Measurements from ENCODE around the gene CNOT8. TPM values are rescaled to one million over a fixed set of nuclear protein-coding genes. Genes with fewer than 3 reads are reported as not detected.

Gene CNOT8
- total RNA-seq (2011; cell fraction: chromatin; rRNA removed; ENCODE audit: low replicate concordance), result 33.1 and 62.7 TPM in 2 replicates
- 21.3 and 25.4 TPM in 2 replicates for total RNA-seq (2011; cell fraction: nucleolus; rRNA removed)
- 30.8 and 33.4 TPM in 2 replicates for total RNA-seq (2011; cell fraction: nucleoplasm; rRNA removed)
- 52.6 and 55.4 TPM in 2 replicates for total RNA-seq (2014; rRNA removed)
- total RNA-seq (2014; rRNA removed; fragmentation: Illumina TruSeq; extraction: Trizol), result 53.6 and 64.3 TPM in 2 replicates
- 40.2 and 42.0 TPM in 2 replicates for total RNA-seq (2015; rRNA removed; fragmentation: Illumina TruSeq; extraction: Trizol)
- total RNA-seq (2021), result 47.7 and 51.8 TPM in 2 replicates
- 67.7 and 68.9 TPM in 2 replicates for polyA plus RNA-seq (2011; rRNA removed)
- polyA plus RNA-seq (2011; cell fraction: cytosol; rRNA removed), result 39.2 and 66.3 TPM in 2 replicates
- 28.0 and 43.7 TPM in 2 replicates for polyA plus RNA-seq (2011; cell fraction: nucleus; rRNA removed)
- 37.9 and 38.1 TPM in 2 replicates for polyA plus RNA-seq (2012)
- polyA plus RNA-seq (2014; fragmentation: Illumina TruSeq; extraction: Trizol), result 56.6 and 60.5 TPM in 2 replicates
- 10 to 100 TPM; 15.2 to 17.5 TPM for polyA plus RNA-seq (2014; fragmentation: Nextera tagmentation; extraction: Ambion mirVana)
- 49.7 and 52.1 TPM in 2 replicates for polyA plus RNA-seq (2014; rRNA removed)
- polyA minus RNA-seq (2011; rRNA and poly(A)+ RNA removed), result 83.4 and 86.5 TPM in 2 replicates
- 24.7 and 34.5 TPM in 2 replicates for polyA minus RNA-seq (2011; cell fraction: cytosol; rRNA and poly(A)+ RNA removed)
- 10.9 and 20.1 TPM in 2 replicates for polyA minus RNA-seq (2011; cell fraction: nucleus; rRNA and poly(A)+ RNA removed)
- percentile 90 among the genes with signal in this experiment for Bru-seq, nascent RNA
- BruChase-seq, experiment 1, labeled RNA remaining after a 2-hour chase, result percentile 92 among the genes with signal in this experiment
- percentile 92 among the genes with signal in this experiment for BruChase-seq, experiment 2, labeled RNA remaining after a 6-hour chase
- long read RNA-seq, experiment 1, transcript CNOT8-204 (8 exons, 2,708 nt), result minor isoform, 12 of 190 reads
- long read RNA-seq, experiment 1, transcript CNOT8-202 (7 exons, 2,604 nt), result minor isoform, 17 of 190 reads
- long read RNA-seq, experiment 1, transcript CNOT8-214 (6 exons, 923 nt), result minor isoform, 6 of 190 reads
- long read RNA-seq, experiment 1, transcript CNOT8-201 (7 exons, 2,528 nt), result major isoform, 70 of 190 reads
- long read RNA-seq, experiment 1, partial matches to known transcripts, result 16 of 190 reads
- long read RNA-seq, experiment 1, other reads (novel, unspliced or antisense), result 65 of 190 reads
- long read RNA-seq, experiment 2, transcript CNOT8-201 (7 exons, 2,528 nt), result major isoform, 12 of 51 reads
- long read RNA-seq, experiment 2, partial matches to known transcripts, result 23 of 51 reads
- long read RNA-seq, experiment 2, other reads (novel, unspliced or antisense), result 10 of 51 reads
- long read RNA-seq, experiment 3, transcript CNOT8-202 (7 exons, 2,604 nt), result minor isoform, 10 of 59 reads
- long read RNA-seq, experiment 3, transcript CNOT8-201 (7 exons, 2,528 nt), result major isoform, 24 of 59 reads
- long read RNA-seq, experiment 3, partial matches to known transcripts, result 4 of 59 reads
- long read RNA-seq, experiment 3, other reads (novel, unspliced or antisense), result 18 of 59 reads

- Histone ChIP-seq H3K9me1 (ENCODE audit: control insufficient read depth, insufficient read depth, low read length) (no peaks in the 10 kb centered on the region), H4K20me1 (replicated peaks; ENCODE audit: control insufficient read depth, insufficient read depth, low read length) (no peaks in the 10 kb centered on the region; the same call in 1 of the 2 replicates), H3K27ac (ENCODE audit: extremely low read depth, low read depth, low read length) (peak within 1 kb of the TSS; percentile 95), H3K4me3 (peak within 1 kb of the TSS; percentile 88), H3K36me3 (ENCODE audit: control insufficient read depth, insufficient read depth, low read length) (peaks cover 15% of the 10 kb centered on the region), H3K27me3 (ENCODE audit: control insufficient read depth in 2 of 2, insufficient read depth in 2 of 2, low read length in 2 of 2) (no peaks in the 10 kb centered on the region), H3K4me2 (ENCODE audit: insufficient read depth, low read length) (peak within 1 kb of the TSS; percentile 96), H3K9ac (ENCODE audit: insufficient read depth in 1 of 2, low read depth in 2 of 2, low read length in 2 of 2) (peak within 1 kb of the TSS; percentile 87 to 97), H3K9me3 (replicated peaks; ENCODE audit: control insufficient read depth, insufficient read depth, low read depth, low read length) (no peaks in the 10 kb centered on the region), H3K79me2 (ENCODE audit: control insufficient read depth, insufficient read depth, low read length) (peaks cover 51% of the 10 kb centered on the region), H3K4me1 (replicated peaks in 1 of 2; ENCODE audit: control insufficient read depth in 2 of 2, insufficient read depth in 2 of 2, low read length in 2 of 2) (peaks cover 17 to 31% of the 10 kb centered on the region in 2 experiments; a peak in 4 of 5 replicates), H2AFZ (ENCODE audit: low read depth, low read length) (peak within 1 kb of the TSS; percentile 95)
- WGBS (ENCODE audit: insufficient coverage, low coverage, missing lambda C conversion rate), result 1% methylated on average over 41 of the region's 65 CpGs
- in situ Hi-C loops (cut with MboI) (no loop called here), intact Hi-C loops (cut with micrococcal nuclease) (loop anchor here (1.0 to 2.0 kb wide), 3 partner anchors 23 to 104 kb away; partner anchors contain the start of gene LARP1)
- no TSS peak for BruUV-seq (replicated peaks)
- FAIRE-seq (peak; percentile 93), ATAC-seq (peak; percentile 86), DNase-seq (ENCODE audit: extremely low read depth in 1 of 4, low spot score in 3 of 4) (peak; percentile 88 to 99 (median 92))
- CTCF ChIA-PET (ENCODE audit: low intra/inter-chr PET ratio), result no interaction called here
- POLR2A ChIA-PET, result interaction anchor here (0.6 to 2.9 kb wide), 8 partner anchors 13 to 528 kb away, joined by 3 to 20 read pairs (median 4); no protein-coding TSS in a partner anchor
- TF ChIP-seq RFX1 (IDR thresholded peaks at IDR 0.05) (no peak), ETV6 (IDR thresholded peaks at IDR 0.05; ENCODE audit: borderline replicate concordance in 1 of 2, low read depth in 2 of 2, low read length in 1 of 2) (no peak), ETV6 (CRISPR knock-in tag; IDR thresholded peaks at IDR 0.05; ENCODE audit: borderline replicate concordance) (no peak), MEIS2 (IDR thresholded peaks at IDR 0.05; ENCODE audit: partially characterized antibody) (peak; percentile 29), CREBBP (IDR thresholded peaks at IDR 0.05; ENCODE audit: low read depth, low read length) (no peak), BRF1 (IDR thresholded peaks at IDR 0.05; ENCODE audit: borderline replicate concordance, extremely low read depth, insufficient read length) (no peak), ZNF57 (CRISPR knock-in tag; IDR thresholded peaks at IDR 0.05) (no peak), FIP1L1 (IDR thresholded peaks at IDR 0.05; ENCODE audit: low read depth, low read length, poor library complexity, severe bottlenecking) (peak; percentile 91), CBX5 (IDR thresholded peaks at IDR 0.05; ENCODE audit: borderline replicate concordance, low read depth) (no peak), ZNF384 (IDR thresholded peaks at IDR 0.05; ENCODE audit: low read depth, low read length) (peak; percentile 47; the same call in 1 of the 2 replicates), BCL6 (CRISPR knock-in tag; IDR thresholded peaks at IDR 0.05) (no peak), TEAD4 (IDR thresholded peaks at IDR 0.05; ENCODE audit: low read length) (no peak), TEAD4 (CRISPR knock-in tag; IDR thresholded peaks at IDR 0.05; ENCODE audit: borderline replicate concordance) (no peak), ATF1 (CRISPR knock-in tag; IDR thresholded peaks at IDR 0.05) (no peak), ATF1 (tag; IDR thresholded peaks at IDR 0.05) (peak; percentile 66), NRF1 (conservative IDR thresholded peaks at IDR 0.05 in 1 of 2, IDR thresholded peaks at IDR 0.05 in 1 of 2) (peak; percentile 92 to 93), ZNF146 (CRISPR knock-in tag; IDR thresholded peaks at IDR 0.05; ENCODE audit: unreplicated experiment) (no peak)
Measured at GRCh38 chr5:154858297-154858971, at the start of gene CNOT8. Gene CNOT8 (plus strand): TSS chr5:154858627. CDS start chr5:154863279, 4,652 bp downstream.
